Liver (tissue), 9 donors: ENCODE measurements around the gene KDM7A. TPM values are rescaled to one million over a fixed set of nuclear protein-coding genes. Genes with fewer than 3 reads are reported as not detected.
"Not testable (repeated sequence)": the region's sequence is repeated elsewhere in the genome, so short reads cannot be mapped to it uniquely, and the experiment has no call there.

Experiments used
- DNase-seq: peaks from one replicate; pipeline ENCODE4 v3.0.0-alpha.2; 2017; ENCODE audit warnings: low spot score
- H3K27ac ChIP-seq, 2 donors: one replicate each; pipeline ENCODE4 v1.7.0; 2013; ENCODE audit warnings: inconsistent platforms in 2 of 2, low read length in 2 of 2, control low read depth in 1 of 2, low read depth in 1 of 2, mild to moderate bottlenecking in 1 of 2
- H3K27me3 ChIP-seq, 4 donors: one replicate each; pipeline versions ENCODE4 v1.6.1 to v1.7.0; 2013; ENCODE audit warnings: low read length in 3 of 4, inconsistent platforms in 1 of 4, mild to moderate bottlenecking in 1 of 4, moderate library complexity in 1 of 4; ENCODE audit not compliant: control insufficient read depth in 4 of 4, insufficient read depth in 4 of 4
- H3K36me3 ChIP-seq, 4 donors: one replicate each; pipeline versions ENCODE4 v1.6.1 to v1.7.0; 2013; ENCODE audit warnings: low read length in 3 of 4, mild to moderate bottlenecking in 3 of 4, low read depth in 1 of 4, moderate library complexity in 1 of 4; ENCODE audit not compliant: control insufficient read depth in 4 of 4, insufficient read depth in 3 of 4
- H3K4me1 ChIP-seq, 4 donors: one replicate each; pipeline versions ENCODE4 v1.6.1 to v1.7.0; 2013; ENCODE audit warnings: low read length in 3 of 4, mild to moderate bottlenecking in 3 of 4, moderate library complexity in 1 of 4; ENCODE audit not compliant: control insufficient read depth in 4 of 4, insufficient read depth in 4 of 4
- H3K4me3 ChIP-seq, 3 donors: one replicate each; pipeline versions ENCODE4 v1.6.1 to v1.7.0; 2013; ENCODE audit warnings: low read length in 3 of 3, control low read depth in 1 of 3, low read depth in 1 of 3, mild to moderate bottlenecking in 1 of 3
- H3K9ac ChIP-seq, 2 donors: one replicate each; pipeline ENCODE4 v1.7.0; 2013; ENCODE audit warnings: low read length in 2 of 2, mild to moderate bottlenecking in 2 of 2, moderate library complexity in 2 of 2, control low read depth in 1 of 2, low read depth in 1 of 2
- H3K9me3 ChIP-seq, 4 donors: one replicate each; pipeline versions ENCODE4 v1.6.1 to v1.7.0; 2013; ENCODE audit warnings: low read length in 3 of 4; ENCODE audit not compliant: control insufficient read depth in 4 of 4
- FOXA2 ChIP-seq: IDR thresholded peaks from 2 replicates; pipeline ENCODE4 v1.6.1; 2016; ENCODE audit warnings: antibody characterized with exemption
- GABPA ChIP-seq, 2 donors: IDR thresholded peaks in 1 of 2; conservative IDR thresholded peaks in 1 of 2; 2 replicates each; pipeline ENCODE4 v1.6.1; 2016; ENCODE audit warnings: antibody characterized with exemption in 2 of 2, mild to moderate bottlenecking in 1 of 2, moderate library complexity in 1 of 2
- HNF4A ChIP-seq, 2 donors: conservative IDR thresholded peaks; 2 replicates each; pipeline ENCODE4 v1.6.1; 2016; ENCODE audit warnings: antibody characterized with exemption in 2 of 2, mild to moderate bottlenecking in 2 of 2
- HNF4G ChIP-seq: IDR thresholded peaks from 2 replicates; pipeline ENCODE4 v1.6.1; 2016; ENCODE audit warnings: antibody characterized with exemption
- JUND ChIP-seq, 2 donors: IDR thresholded peaks; 2 replicates each; pipeline ENCODE4 v1.6.1; 2016; ENCODE audit warnings: antibody characterized with exemption in 2 of 2
- YY1 ChIP-seq: IDR thresholded peaks from 2 replicates; pipeline ENCODE4 v1.6.1; 2016; ENCODE audit warnings: antibody characterized with exemption, mild to moderate bottlenecking
- WGBS: extraction: QIAGEN DNeasy Blood & Tissue Kit; methylation state at CpG from one replicate; pipeline ENCODE4 v1.1.7; 2013; 5-methylcytosine and 5-hydroxymethylcytosine counted together
- polyA plus RNA-seq, 2 donors: library from polyadenylated mRNA; stranded (reverse) in 1 of 2; unstranded in 1 of 2; fragments of 200-250 nt in 1 of 2; fragments of >200 nt in 1 of 2; fragmentation: Nextera tagmentation in 1 of 2; extraction: Ambion mirVana in 1 of 2; gene quantifications; one replicate each; pipeline versions ENCODE4 v1.2.1 to v1.2.3, GENCODE V29; 2013 to 2015
- total RNA-seq, 2 donors: library from RNA; depleted of rRNA; stranded (reverse); fragments of >200 nt; gene quantifications; one replicate each; pipeline ENCODE4 v1.2.3, GENCODE V29; 2014
- TF ChIP-seq, protein P1 (sequence below): IDR thresholded peaks from 2 replicates; pipeline ENCODE4 v1.6.1; 2016; ENCODE audit warnings: antibody characterized with exemption, mild to moderate bottlenecking
- TF ChIP-seq, protein P2 (sequence below): fragments of 150-350 bp; IDR thresholded peaks from 2 replicates; pipeline ENCODE4 v1.5.1; 2017; ENCODE audit warnings: improper control_type of control experiment, low read depth, low read length; ENCODE audit not compliant: missing input control
- TF ChIP-seq, protein P3 (sequence below): IDR thresholded peaks from 2 replicates; pipeline ENCODE4 v1.6.1; 2016; ENCODE audit warnings: antibody characterized with exemption
- TF ChIP-seq, protein P4 (sequence below): IDR thresholded peaks from 2 replicates; pipeline ENCODE4 v1.6.1; 2016; ENCODE audit warnings: antibody characterized with exemption
- donor health status: healthy.
- donor health status: healthy.
- donor health status: healthy.
- donor health status: healthy.
- donor health status: healthy.

KDM7A gene
- total and polyA plus RNA-seq, 4 donors, result 1.9 to 27.5 (median 9.9) TPM

DNA sequence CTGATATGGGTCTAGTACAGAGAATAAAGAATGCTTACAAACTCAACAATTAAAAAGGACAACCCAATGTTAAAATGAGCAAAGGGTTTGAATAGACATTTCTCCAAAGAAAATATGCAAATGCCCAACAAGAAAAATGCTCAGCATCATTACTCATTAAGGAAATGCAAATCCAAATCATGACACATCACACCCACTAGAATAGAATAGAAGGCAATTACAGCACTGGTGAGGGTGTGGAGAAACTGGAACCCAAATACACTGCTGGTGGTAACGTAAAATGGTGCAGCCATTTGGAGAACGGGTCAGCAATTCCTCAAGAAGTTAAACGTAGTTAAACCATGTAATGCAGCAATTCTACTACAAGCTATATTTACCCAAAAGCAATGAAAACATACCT lies 53.8 kb downstream of the KDM7A start:
- 95% methylated on average over 3 of the region's 3 CpGs for WGBS
- Histone ChIP-seq H3K27me3 (no peaks in the 10 kb centered on the region), H3K9me3 (no peaks in the 10 kb centered on the region), H3K4me1 (no peaks in the 10 kb centered on the region), H3K36me3 (peaks cover 0 to 28% (median 15%) of the 10 kb centered on the region in 4 donors), H3K4me3 (no peak overlapping the region), H3K27ac (no peak overlapping the region), H3K9ac (no peak overlapping the region)
- no peak for DNase-seq
- TF ChIP-seq GABPA (IDR thresholded peaks at IDR 0.05 in 1 of 2, conservative IDR thresholded peaks at IDR 0.05 in 1 of 2) (no peak), JUND (IDR thresholded peaks at IDR 0.05) (no peak), FOXA2 (no peak), HNF4G (no peak), YY1 (no peak)
- TF ChIP-seq, protein P1, sequence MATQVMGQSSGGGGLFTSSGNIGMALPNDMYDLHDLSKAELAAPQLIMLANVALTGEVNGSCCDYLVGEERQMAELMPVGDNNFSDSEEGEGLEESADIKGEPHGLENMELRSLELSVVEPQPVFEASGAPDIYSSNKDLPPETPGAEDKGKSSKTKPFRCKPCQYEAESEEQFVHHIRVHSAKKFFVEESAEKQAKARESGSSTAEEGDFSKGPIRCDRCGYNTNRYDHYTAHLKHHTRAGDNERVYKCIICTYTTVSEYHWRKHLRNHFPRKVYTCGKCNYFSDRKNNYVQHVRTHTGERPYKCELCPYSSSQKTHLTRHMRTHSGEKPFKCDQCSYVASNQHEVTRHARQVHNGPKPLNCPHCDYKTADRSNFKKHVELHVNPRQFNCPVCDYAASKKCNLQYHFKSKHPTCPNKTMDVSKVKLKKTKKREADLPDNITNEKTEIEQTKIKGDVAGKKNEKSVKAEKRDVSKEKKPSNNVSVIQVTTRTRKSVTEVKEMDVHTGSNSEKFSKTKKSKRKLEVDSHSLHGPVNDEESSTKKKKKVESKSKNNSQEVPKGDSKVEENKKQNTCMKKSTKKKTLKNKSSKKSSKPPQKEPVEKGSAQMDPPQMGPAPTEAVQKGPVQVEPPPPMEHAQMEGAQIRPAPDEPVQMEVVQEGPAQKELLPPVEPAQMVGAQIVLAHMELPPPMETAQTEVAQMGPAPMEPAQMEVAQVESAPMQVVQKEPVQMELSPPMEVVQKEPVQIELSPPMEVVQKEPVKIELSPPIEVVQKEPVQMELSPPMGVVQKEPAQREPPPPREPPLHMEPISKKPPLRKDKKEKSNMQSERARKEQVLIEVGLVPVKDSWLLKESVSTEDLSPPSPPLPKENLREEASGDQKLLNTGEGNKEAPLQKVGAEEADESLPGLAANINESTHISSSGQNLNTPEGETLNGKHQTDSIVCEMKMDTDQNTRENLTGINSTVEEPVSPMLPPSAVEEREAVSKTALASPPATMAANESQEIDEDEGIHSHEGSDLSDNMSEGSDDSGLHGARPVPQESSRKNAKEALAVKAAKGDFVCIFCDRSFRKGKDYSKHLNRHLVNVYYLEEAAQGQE, result no peak
- TF ChIP-seq, protein P2, sequence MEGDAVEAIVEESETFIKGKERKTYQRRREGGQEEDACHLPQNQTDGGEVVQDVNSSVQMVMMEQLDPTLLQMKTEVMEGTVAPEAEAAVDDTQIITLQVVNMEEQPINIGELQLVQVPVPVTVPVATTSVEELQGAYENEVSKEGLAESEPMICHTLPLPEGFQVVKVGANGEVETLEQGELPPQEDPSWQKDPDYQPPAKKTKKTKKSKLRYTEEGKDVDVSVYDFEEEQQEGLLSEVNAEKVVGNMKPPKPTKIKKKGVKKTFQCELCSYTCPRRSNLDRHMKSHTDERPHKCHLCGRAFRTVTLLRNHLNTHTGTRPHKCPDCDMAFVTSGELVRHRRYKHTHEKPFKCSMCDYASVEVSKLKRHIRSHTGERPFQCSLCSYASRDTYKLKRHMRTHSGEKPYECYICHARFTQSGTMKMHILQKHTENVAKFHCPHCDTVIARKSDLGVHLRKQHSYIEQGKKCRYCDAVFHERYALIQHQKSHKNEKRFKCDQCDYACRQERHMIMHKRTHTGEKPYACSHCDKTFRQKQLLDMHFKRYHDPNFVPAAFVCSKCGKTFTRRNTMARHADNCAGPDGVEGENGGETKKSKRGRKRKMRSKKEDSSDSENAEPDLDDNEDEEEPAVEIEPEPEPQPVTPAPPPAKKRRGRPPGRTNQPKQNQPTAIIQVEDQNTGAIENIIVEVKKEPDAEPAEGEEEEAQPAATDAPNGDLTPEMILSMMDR, result no peak
- TF ChIP-seq, protein P3, sequence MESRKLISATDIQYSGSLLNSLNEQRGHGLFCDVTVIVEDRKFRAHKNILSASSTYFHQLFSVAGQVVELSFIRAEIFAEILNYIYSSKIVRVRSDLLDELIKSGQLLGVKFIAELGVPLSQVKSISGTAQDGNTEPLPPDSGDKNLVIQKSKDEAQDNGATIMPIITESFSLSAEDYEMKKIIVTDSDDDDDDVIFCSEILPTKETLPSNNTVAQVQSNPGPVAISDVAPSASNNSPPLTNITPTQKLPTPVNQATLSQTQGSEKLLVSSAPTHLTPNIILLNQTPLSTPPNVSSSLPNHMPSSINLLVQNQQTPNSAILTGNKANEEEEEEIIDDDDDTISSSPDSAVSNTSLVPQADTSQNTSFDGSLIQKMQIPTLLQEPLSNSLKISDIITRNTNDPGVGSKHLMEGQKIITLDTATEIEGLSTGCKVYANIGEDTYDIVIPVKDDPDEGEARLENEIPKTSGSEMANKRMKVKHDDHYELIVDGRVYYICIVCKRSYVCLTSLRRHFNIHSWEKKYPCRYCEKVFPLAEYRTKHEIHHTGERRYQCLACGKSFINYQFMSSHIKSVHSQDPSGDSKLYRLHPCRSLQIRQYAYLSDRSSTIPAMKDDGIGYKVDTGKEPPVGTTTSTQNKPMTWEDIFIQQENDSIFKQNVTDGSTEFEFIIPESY, result no peak

DNA sequence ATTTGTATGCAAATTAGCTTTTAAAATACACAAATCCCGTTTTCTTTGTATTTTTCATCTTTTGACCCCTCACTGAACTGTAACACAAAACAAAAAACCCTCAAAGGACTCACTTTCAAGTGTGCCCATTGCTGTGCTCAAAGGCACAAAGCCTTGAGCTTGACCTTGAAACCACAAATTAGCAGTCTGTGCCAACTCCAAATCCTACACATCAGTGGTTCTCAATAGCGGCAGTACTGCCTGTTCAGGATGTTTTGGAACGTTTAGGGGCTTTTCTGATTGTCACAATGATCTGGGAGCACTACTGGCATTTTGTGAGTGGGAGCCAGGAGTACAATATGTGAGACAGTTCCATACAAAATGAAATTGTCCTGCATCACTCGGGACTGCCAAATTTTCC lies 55.5 kb downstream of the KDM7A start:
- H3K4me1 ChIP-seq, result no peaks in the 10 kb centered on the region
- no peak for TF ChIP-seq JUND (IDR thresholded peaks at IDR 0.05)
- TF ChIP-seq HNF4A (conservative IDR thresholded peaks at IDR 0.05), result no peak
- TF ChIP-seq, protein P4, sequence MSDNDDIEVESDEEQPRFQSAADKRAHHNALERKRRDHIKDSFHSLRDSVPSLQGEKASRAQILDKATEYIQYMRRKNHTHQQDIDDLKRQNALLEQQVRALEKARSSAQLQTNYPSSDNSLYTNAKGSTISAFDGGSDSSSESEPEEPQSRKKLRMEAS, result no peak
- TF ChIP-seq, protein P2, result no peak
- no peak overlapping the region for H3K9ac ChIP-seq
- peaks cover 0 to 29% (median 16%) of the 10 kb centered on the region in 4 donors for H3K36me3 ChIP-seq
- no peaks in the 10 kb centered on the region for H3K9me3 ChIP-seq
- DNase-seq, result no peak
- H3K27ac ChIP-seq, result no peak overlapping the region
- H3K27me3 ChIP-seq, result no peaks in the 10 kb centered on the region
- WGBS, result 82% methylated on average over 4 of the region's 4 CpGs
- H3K4me3 ChIP-seq, result no peak overlapping the region

DNA sequence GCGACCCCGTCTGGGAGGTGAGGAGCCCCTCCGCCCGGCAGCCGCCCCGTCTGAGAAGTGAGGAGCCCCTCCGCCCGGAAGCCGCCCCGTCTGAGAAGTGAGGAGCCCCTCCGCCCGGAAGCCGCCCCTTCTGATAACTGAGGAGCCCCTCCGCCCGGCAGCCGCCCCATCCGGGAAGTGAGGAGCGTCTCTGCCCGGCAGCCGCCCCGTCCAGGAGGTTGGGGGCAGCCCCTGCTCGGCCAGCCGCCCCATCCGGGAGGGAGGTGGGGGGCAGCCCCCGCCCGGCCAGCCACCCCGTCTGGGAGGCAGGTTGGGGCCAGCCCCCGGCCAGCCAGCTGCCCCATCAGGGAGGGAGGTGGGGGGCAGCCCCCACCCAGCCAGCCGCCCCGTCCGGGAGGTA lies 62.0 kb downstream of the KDM7A start:
- WGBS, result 98% methylated on average over 31 of the region's 31 CpGs

DNA sequence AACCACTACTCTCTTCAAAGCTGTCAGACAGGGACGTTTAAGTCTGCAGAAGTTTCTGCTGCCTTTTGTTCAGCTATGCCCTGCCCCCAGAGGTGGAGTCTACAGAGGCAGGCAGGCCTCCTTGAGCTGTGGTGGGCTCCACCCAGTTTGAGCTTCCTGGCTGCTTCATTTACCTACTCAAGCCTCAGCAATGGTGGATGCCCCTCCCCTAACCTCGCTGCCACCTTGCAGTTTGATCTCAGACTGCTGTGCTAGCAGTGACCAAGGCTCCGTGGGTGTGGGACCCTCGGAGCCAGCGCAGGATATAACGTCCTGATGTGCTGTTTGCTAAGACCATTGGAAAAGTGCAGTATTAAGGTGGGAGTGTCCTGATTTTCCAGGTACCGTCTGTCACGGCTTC lies 68.0 kb downstream of the KDM7A start:
- not testable (repeated sequence) for H3K27ac ChIP-seq, H3K27me3 ChIP-seq, H3K9me3 ChIP-seq, H3K4me3 ChIP-seq, H3K9ac ChIP-seq, DNase-seq, H3K4me1 ChIP-seq
- 92% methylated on average over 8 of the region's 8 CpGs for WGBS
- peaks cover 10 to 31% (median 17%) of the 10 kb centered on the region in 4 donors for H3K36me3 ChIP-seq

More for the DNA sequence above, 62.0 kb downstream of the KDM7A start:
- H3K36me3 ChIP-seq, result peaks cover 9 to 35% (median 24%) of the 10 kb centered on the region in 4 donors
- H3K27ac ChIP-seq, H3K4me1 ChIP-seq, H3K9ac ChIP-seq, H3K27me3 ChIP-seq, DNase-seq, H3K9me3 ChIP-seq, H3K4me3 ChIP-seq: not testable (repeated sequence)
